Transverse colon (tissue), 4 donors: ENCODE results near the gene CNST.

Experiments
- CTCF ChIP-seq, 5 experiments: fragments of 200-600 bp in 3 of 5; fragments of 450-650 bp in 2 of 5; sonication (generic) in 3 of 5; IDR thresholded peaks; 1 replicate in 2 of 5; 2 replicates in 3 of 5; pipeline ENCODE4 v1.5.1; 2016 to 2017; ENCODE audit warnings: antibody characterized with exemption in 5 of 5, inconsistent platforms in 3 of 5, mild to moderate bottlenecking in 2 of 5, moderate library complexity in 1 of 5
- POLR2A ChIP-seq: fragments of 450-650 bp; IDR thresholded peaks from one replicate; pipeline ENCODE4 v1.6.1; 2016; ENCODE audit warnings: antibody characterized with exemption, mild to moderate bottlenecking, moderate library complexity
- POLR2AphosphoS5 ChIP-seq, 3 donors: sonication (generic); formaldehyde crosslinking; IDR thresholded peaks; one replicate each; pipeline ENCODE4 v1.6.1; 2016; ENCODE audit warnings: antibody characterized with exemption in 3 of 3

- no peak for TF ChIP-seq CTCF (IDR thresholded peaks at IDR 0.05)
- TF ChIP-seq POLR2A: no peak
- no peak for TF ChIP-seq POLR2AphosphoS5 (IDR thresholded peaks at IDR 0.05)
Observed at GRCh38 chr1:246680696-246681130, 114.5 kb downstream of the CNST start.
